Measurements from ENCODE around the gene GBGT1. TPM values are rescaled to one million over a fixed set of nuclear protein-coding genes. Genes with fewer than 3 reads are reported as not detected.

Gene GBGT1
- total and polyA plus RNA-seq, 2 donors (not counting 1 experiment from before 2014, with no cell fraction given): 19.6 to 52.7 TPM

- Mint-ChIP-seq H3K4me3 (no peak overlapping the region), H3K27ac (no peak overlapping the region), H3K9me3 (ENCODE audit: insufficient read depth) (no peaks in the 10 kb centered on the region), H3K27me3 (no peaks in the 10 kb centered on the region), H3K4me1 (peaks cover 50% of the 10 kb centered on the region)
- no peak for DNase-seq
- TF ChIP-seq CTCF (IDR thresholded peaks at IDR 0.05): no peak
- H3K4me2 ChIP-seq (replicated peaks; ENCODE audit: low read depth, low read length, poor library complexity, severe bottlenecking): no peak overlapping the region
- no peak overlapping the region for H3K4me3 ChIP-seq (ENCODE audit: control extremely low read depth in 1 of 5, extremely low read depth in 1 of 5, insufficient read depth in 1 of 5, low read depth in 2 of 5, low read length in 4 of 5)
- WGBS (ENCODE audit: insufficient coverage): 100% methylated on average over 2 of the region's 4 CpGs
- no peak overlapping the region for H3K9ac ChIP-seq (ENCODE audit: low read length)
- peaks cover 56% of the 10 kb centered on the region for H4K20me1 ChIP-seq (ENCODE audit: control insufficient read depth, insufficient read depth, low read length, poor library complexity, severe bottlenecking)
- ChIA-PET CTCF (no interaction called here), POLR2A (no interaction called here)
- H2AFZ ChIP-seq (ENCODE audit: insufficient read depth, low read depth, low read length, poor library complexity, severe bottlenecking): no peak overlapping the region
- no peak for ATAC-seq (ENCODE audit: low read depth)
- no peaks in the 10 kb centered on the region for H3K9me3 ChIP-seq (ENCODE audit: control extremely low read depth in 1 of 3, control insufficient read depth in 2 of 3, insufficient read depth in 1 of 3, low read length in 2 of 3)
- no peaks in the 10 kb centered on the region for H3K27me3 ChIP-seq (replicated peaks in 1 of 4; ENCODE audit: control extremely low read depth in 1 of 4, control insufficient read depth in 3 of 4, insufficient read depth in 4 of 4, low read length in 3 of 4)
- H3K79me2 ChIP-seq (ENCODE audit: control insufficient read depth, insufficient read depth, low read length): peaks cover 61% of the 10 kb centered on the region
- H3K36me3 ChIP-seq (replicated peaks in 1 of 2; ENCODE audit: control extremely low read depth in 1 of 2, control insufficient read depth in 1 of 2, extremely low read depth in 1 of 2, insufficient read depth in 2 of 2, low read length in 1 of 2): no peaks in the 10 kb centered on the region
- H3K27ac ChIP-seq (ENCODE audit: low read length in 2 of 2): no peak overlapping the region
- peaks cover 11 to 43% of the 10 kb centered on the region in 2 donors for H3K4me1 ChIP-seq (ENCODE audit: control insufficient read depth in 2 of 2, insufficient read depth in 2 of 2, low read length in 2 of 2)
- intact Hi-C loops (cut with micrococcal nuclease): no loop called here
Measured at GRCh38 chr9:133140174-133140505, 23.6 kb downstream of the GBGT1 start.

- DNase-seq (no peak), ATAC-seq (ENCODE audit: low read depth) (no peak)
- ChIA-PET POLR2A (no interaction called here), CTCF (no interaction called here)
- H2AFZ ChIP-seq (ENCODE audit: insufficient read depth, low read depth, low read length, poor library complexity, severe bottlenecking): no peak overlapping the region
- H3K27ac Mint-ChIP-seq: peak overlapping the region; percentile 66
- no peaks in the 10 kb centered on the region for H3K9me3 ChIP-seq (ENCODE audit: control extremely low read depth in 1 of 3, control insufficient read depth in 2 of 3, insufficient read depth in 1 of 3, low read length in 2 of 3)
- no peak overlapping the region for H3K4me3 Mint-ChIP-seq
- no peak overlapping the region for H3K4me2 ChIP-seq (replicated peaks; ENCODE audit: low read depth, low read length, poor library complexity, severe bottlenecking)
- no peaks in the 10 kb centered on the region for H3K9me3 Mint-ChIP-seq (ENCODE audit: insufficient read depth)
- TF ChIP-seq EZH2 (IDR thresholded peaks at IDR 0.05; ENCODE audit: borderline replicate concordance, insufficient read depth, low read depth, low read length, poor library complexity, severe bottlenecking): no peak
- no peak for TF ChIP-seq CTCF (IDR thresholded peaks at IDR 0.05)
- intact Hi-C loops (cut with micrococcal nuclease): no loop called here
- H3K27ac ChIP-seq (ENCODE audit: low read length in 2 of 2): no peak overlapping the region
- H3K79me2 ChIP-seq (ENCODE audit: control insufficient read depth, insufficient read depth, low read length): peaks cover 61% of the 10 kb centered on the region
- no peaks in the 10 kb centered on the region for H3K27me3 ChIP-seq (replicated peaks in 1 of 4; ENCODE audit: control extremely low read depth in 1 of 4, control insufficient read depth in 3 of 4, insufficient read depth in 4 of 4, low read length in 3 of 4)
- no peaks in the 10 kb centered on the region for H3K27me3 Mint-ChIP-seq
- no peak overlapping the region for H3K4me3 ChIP-seq (ENCODE audit: control extremely low read depth in 1 of 5, extremely low read depth in 1 of 5, insufficient read depth in 1 of 5, low read depth in 2 of 5, low read length in 4 of 5)
- peaks cover 50% of the 10 kb centered on the region for H4K20me1 ChIP-seq (ENCODE audit: control insufficient read depth, insufficient read depth, low read length, poor library complexity, severe bottlenecking)
- H3K9ac ChIP-seq (ENCODE audit: low read length): no peak overlapping the region
- peaks cover 48% of the 10 kb centered on the region for H3K4me1 Mint-ChIP-seq
- 99% methylated on average over 16 of the region's 24 CpGs for WGBS (ENCODE audit: insufficient coverage)
- peaks cover 4 to 43% of the 10 kb centered on the region in 2 donors for H3K4me1 ChIP-seq (ENCODE audit: control insufficient read depth in 2 of 2, insufficient read depth in 2 of 2, low read length in 2 of 2)
- H3K36me3 ChIP-seq (replicated peaks in 1 of 2; ENCODE audit: control extremely low read depth in 1 of 2, control insufficient read depth in 1 of 2, extremely low read depth in 1 of 2, insufficient read depth in 2 of 2, low read length in 1 of 2): no peaks in the 10 kb centered on the region
Measured at GRCh38 chr9:133139246-133140173, 24.2 kb downstream of the GBGT1 start.

All from B cell (primary cell).